ENCODE data around the gene TMEM115. TPM values are rescaled to one million over a fixed set of nuclear protein-coding genes. Genes with fewer than 3 reads are reported as not detected.
A peak's percentile ranks its signal among the peaks of the same experiment; 100 is the strongest.

The TMEM115 gene
- 19.7 TPM for total RNA-seq (ENCODE audit: insufficient read depth, low replicate concordance)

GRCh38 chr3:50358911-50359759 is at the start of gene TMEM115:
TSS of gene TMEM115 (minus strand) at chr3:50359521. CDS start at chr3:50359063, 458 bp downstream.
- peak; percentile 100 for DNase-seq (ENCODE audit: low spot score)

- DNase-seq (ENCODE audit: low spot score): no peak
Observed at GRCh38 chr3:50408443-50408944, 49.2 kb upstream of the TMEM115 start.

GRCh38 chr3:50406487-50406886 is 47.2 kb upstream of the TMEM115 start:
- DNase-seq (ENCODE audit: low spot score): no peak

- DNase-seq (ENCODE audit: low spot score): no peak
Observed at GRCh38 chr3:50405249-50405648, 45.9 kb upstream of the TMEM115 start.

GRCh38 chr3:50401978-50402595 is 42.8 kb upstream of the TMEM115 start:
- no peak for DNase-seq (ENCODE audit: low spot score)

GRCh38 chr3:50396502-50396901 is 37.2 kb upstream of the TMEM115 start:
- no peak for DNase-seq (ENCODE audit: low spot score)

GRCh38 chr3:50395070-50395860 is 35.9 kb upstream of the TMEM115 start:
- no peak for DNase-seq (ENCODE audit: low spot score)

- DNase-seq (ENCODE audit: low spot score): no peak
Observed at GRCh38 chr3:50393061-50393460, 33.7 kb upstream of the TMEM115 start.

- no peak for DNase-seq (ENCODE audit: low spot score)
Observed at GRCh38 chr3:50392101-50392715, 32.9 kb upstream of the TMEM115 start.

- DNase-seq (ENCODE audit: low spot score): no peak
Observed at GRCh38 chr3:50390508-50391224, 31.3 kb upstream of the TMEM115 start.

GRCh38 chr3:50389414-50389767 is 30.1 kb upstream of the TMEM115 start:
- no peak for DNase-seq (ENCODE audit: low spot score)

- no peak for DNase-seq (ENCODE audit: low spot score)
Observed at GRCh38 chr3:50388720-50389413, 29.5 kb upstream of the TMEM115 start.

- no peak for DNase-seq (ENCODE audit: low spot score)
Observed at GRCh38 chr3:50388016-50388719, 28.8 kb upstream of the TMEM115 start.

- DNase-seq (ENCODE audit: low spot score): no peak
Observed at GRCh38 chr3:50385754-50386153, 26.4 kb upstream of the TMEM115 start.

- DNase-seq (ENCODE audit: low spot score): no peak
Observed at GRCh38 chr3:50383750-50384149, 24.4 kb upstream of the TMEM115 start.

- DNase-seq (ENCODE audit: low spot score): no peak
Observed at GRCh38 chr3:50382722-50383121, 23.4 kb upstream of the TMEM115 start.

- DNase-seq (ENCODE audit: low spot score): no peak
Observed at GRCh38 chr3:50381383-50381782, 22.1 kb upstream of the TMEM115 start.

- no peak for DNase-seq (ENCODE audit: low spot score)
Observed at GRCh38 chr3:50380405-50381085, 21.2 kb upstream of the TMEM115 start.

GRCh38 chr3:50378757-50379156 is 19.4 kb upstream of the TMEM115 start:
- DNase-seq (ENCODE audit: low spot score): no peak

All from umbilical cord (tissue), 2 donors.